ENCODE results near the gene INPP4B.

GRCh38 chr4:142278171-142278570, 567.9 kb downstream of the INPP4B start:
- TF ChIP-seq CTCF (IDR thresholded peaks at IDR 0.05), result no peak
- no peak for TF ChIP-seq EP300 (IDR thresholded peaks at IDR 0.05)

Data from ovary (tissue), 3 donors.